HepG2 (cell line): ENCODE results near the gene IQGAP2. TPM values are rescaled to one million over a fixed set of nuclear protein-coding genes. Genes with fewer than 3 reads are reported as not detected.

Experiments used
- ATAC-seq: fragments of 200-7000 bp; cut with Tn5 transposase; 3 replicates; pipeline ENCODE4 v1.9.1; 2020; ENCODE audit warnings: mild to moderate bottlenecking, moderate library complexity
- BruUV-seq: library from RNA; stranded (reverse); fragments of 400-500 nt; replicated peaks from 2 replicates; lab custom pipeline; 2021; lab: Mats Ljungman, UMichigan
- CTCF ChIA-PET: fragments of 300-600 bp; formaldehyde crosslinking; extraction: SDS; loops from one replicate; lab custom pipeline; 2021; ENCODE audit warnings: low total read pairs, inconsistent platforms, low intra/inter-chr PET ratio; lab: Yijun Ruan, JAX
- POLR2A ChIA-PET: fragments of 350-600 bp; sonication (Branson Sonifier 250); formaldehyde crosslinking; loops from one replicate; lab custom pipeline; 2020; ENCODE audit warnings: antibody characterized with exemption, inconsistent platforms; lab: Yijun Ruan, JAX
- DNase-seq: peaks from one replicate; pipeline ENCODE4 v3.0.0-alpha.2; 2015; ENCODE audit warnings: low spot score
- FAIRE-seq: peaks from 3 replicates; lab custom pipeline; 2011; peaks lifted over from hg19 to GRCh38; lab: Jason Lieb, UNC
- H2AFZ ChIP-seq: one replicate; pipeline ENCODE4 v1.6.1; 2011; ENCODE audit warnings: low read length, inconsistent platforms
- H3K27ac ChIP-seq: fragments of 300-600 bp; 3 replicates; pipeline ENCODE4 v1.8.0; 2011; ENCODE audit warnings: mixed run types, mild to moderate bottlenecking, mixed read lengths, low read length, inconsistent platforms; ENCODE audit not compliant: insufficient read depth; ENCODE audit errors: extremely low read length
- H3K27me3 ChIP-seq, 2 experiments: fragments of 200-600 bp in 1 of 2; 2 replicates in 1 of 2; 3 replicates in 1 of 2; pipeline versions ENCODE4 v1.6.0 to v1.8.0; 2011; ENCODE audit warnings: low read length in 2 of 2, mild to moderate bottlenecking in 2 of 2, moderate library complexity in 2 of 2, inconsistent platforms in 1 of 2; ENCODE audit not compliant: insufficient read depth in 2 of 2, control insufficient read depth in 1 of 2
- H3K36me3 ChIP-seq, 2 experiments: fragments of 200-600 bp in 1 of 2; replicated peaks in 1 of 2; 2 replicates in 1 of 2; 3 replicates in 1 of 2; pipeline versions ENCODE4 v1.5.1 to v1.8.0; 2011; ENCODE audit warnings: low read length in 2 of 2, inconsistent platforms in 1 of 2; ENCODE audit not compliant: insufficient read depth in 2 of 2, control insufficient read depth in 1 of 2
- H3K4me1 ChIP-seq: 2 replicates; pipeline ENCODE4 v1.5.1; 2012; ENCODE audit warnings: low read length, inconsistent platforms; ENCODE audit not compliant: insufficient read depth
- H3K4me2 ChIP-seq: 2 replicates; pipeline ENCODE4 v1.6.0; 2011; ENCODE audit warnings: low read depth, low read length, inconsistent platforms
- H3K4me3 ChIP-seq, 3 experiments: fragments of 200-600 bp in 1 of 3; sonication (generic), shearing (Covaris generic) in 1 of 3; replicated peaks in 1 of 3; 2 replicates each; pipeline ENCODE4 v1.5.1; 2011 to 2016; ENCODE audit warnings: low read length in 3 of 3, inconsistent platforms in 2 of 3, low read depth in 2 of 3, mild to moderate bottlenecking in 2 of 3, control low read depth in 1 of 3, mixed read lengths in 1 of 3; ENCODE audit not compliant: insufficient read depth in 1 of 3
- H3K79me2 ChIP-seq: one replicate; pipeline ENCODE4 v1.6.1; 2011; ENCODE audit warnings: low read length, inconsistent platforms; ENCODE audit not compliant: insufficient read depth
- H3K9ac ChIP-seq: 2 replicates; pipeline ENCODE4 v1.6.0; 2011; ENCODE audit warnings: mild to moderate bottlenecking, low read depth, low read length, inconsistent platforms; ENCODE audit not compliant: insufficient read depth
- H3K9me3 ChIP-seq: 2 replicates; pipeline ENCODE4 v1.5.1; 2012; ENCODE audit warnings: mild to moderate bottlenecking, low read length
- H4K20me1 ChIP-seq: 2 replicates; pipeline ENCODE4 v1.6.0; 2011; ENCODE audit warnings: inconsistent platforms, mild to moderate bottlenecking, low read length, moderate library complexity; ENCODE audit not compliant: insufficient read depth
- FOXC1 ChIP-seq: sonication (generic); formaldehyde crosslinking; IDR thresholded peaks from 2 replicates; pipeline ENCODE4 v1.8.0; 2022; ENCODE audit warnings: mild to moderate bottlenecking, missing genetic modification reagents, borderline replicate concordance
- HMGA1 ChIP-seq: sonication (generic); formaldehyde crosslinking; conservative IDR thresholded peaks from 2 replicates; pipeline ENCODE4 v1.4.0; 2020; ENCODE audit warnings: missing genetic modification reagents
- HOXA5 ChIP-seq: sonication (generic); formaldehyde crosslinking; IDR thresholded peaks from 2 replicates; pipeline ENCODE4 v1.4.0; 2020; ENCODE audit warnings: missing genetic modification reagents
- HOXA7 ChIP-seq: sonication (generic); formaldehyde crosslinking; IDR thresholded peaks from 2 replicates; pipeline ENCODE4 v1.8.1; 2022; ENCODE audit warnings: mild to moderate bottlenecking, missing genetic modification reagents, moderate library complexity
- MIER3 ChIP-seq: IDR thresholded peaks from 2 replicates; pipeline ENCODE4 v1.6.1; 2016; ENCODE audit warnings: missing compliant biosample characterization, borderline replicate concordance
- NRL ChIP-seq: sonication (generic); formaldehyde crosslinking; IDR thresholded peaks from 2 replicates; pipeline ENCODE4 v1.5.0; 2020; ENCODE audit warnings: missing genetic modification reagents, mild to moderate bottlenecking, moderate library complexity, borderline replicate concordance
- PHB2 ChIP-seq: fragments of 450-650 bp; IDR thresholded peaks from 2 replicates; pipeline ENCODE4 v1.6.1; 2018; ENCODE audit not compliant: partially characterized antibody
- PLRG1 ChIP-seq: fragments of 450-650 bp; conservative IDR thresholded peaks from 2 replicates; pipeline ENCODE4 v1.6.1; 2016
- TBX3 ChIP-seq: fragments of 450-650 bp; IDR thresholded peaks from 2 replicates; pipeline ENCODE4 v1.6.1; 2017; ENCODE audit warnings: antibody characterized with exemption, mild to moderate bottlenecking, inconsistent platforms, borderline replicate concordance
- ZBTB21 ChIP-seq: sonication (generic); formaldehyde crosslinking; IDR thresholded peaks from 2 replicates; pipeline ENCODE4 v1.4.0; 2020; ENCODE audit warnings: missing genetic modification reagents
- ZNF326 ChIP-seq: sonication (generic); formaldehyde crosslinking; IDR thresholded peaks from 2 replicates; pipeline ENCODE4 v1.4.0; 2020; ENCODE audit warnings: missing genetic modification reagents, borderline replicate concordance
- ZNF557 ChIP-seq: sonication (generic); formaldehyde crosslinking; IDR thresholded peaks from 2 replicates; pipeline ENCODE4 v1.4.0; 2020; ENCODE audit warnings: missing genetic modification reagents
- ZNF772 ChIP-seq: sonication (generic); formaldehyde crosslinking; IDR thresholded peaks from 2 replicates; pipeline ENCODE4 v1.5.0; 2020; ENCODE audit warnings: mild to moderate bottlenecking, missing genetic modification reagents
- WGBS: methylation state at CpG from one replicate; pipeline ENCODE4 v1.1.6; 2017; ENCODE audit warnings: low lambda C conversion rate; 5-methylcytosine and 5-hydroxymethylcytosine counted together
- in situ Hi-C: cut with HindIII; loops from 2 replicates; pipeline ENCODE4 v1.10.0; 2017; ENCODE audit warnings: low pct_unique_long_range_greater_than_20kb; ENCODE audit not compliant: extremely low pct_ligation_motif_present
- intact Hi-C: fragments of 100-400 bp; cut with micrococcal nuclease; formaldehyde crosslinking; loops from one replicate; pipeline ENCODE4 v1.10.0; 2022; ENCODE audit not compliant: unreplicated experiment
- polyA plus RNA-seq, 8 experiments: library from polyadenylated mRNA; depleted of rRNA in 3 of 8; stranded (reverse) in 7 of 8; unstranded in 1 of 8; fragments of >200 nt; fragmentation: Illumina TruSeq in 4 of 8; extraction: Trizol in 4 of 8; gene quantifications; 2 replicates each; pipeline versions ENCODE4 v1.2.1 to v1.2.3, GENCODE V29; 2011 to 2016; ENCODE audit warnings: low read depth in 4 of 8, missing spikeins in 1 of 8, mixed read lengths in 1 of 8; ENCODE audit not compliant: insufficient read depth in 1 of 8
- total RNA-seq, 5 experiments: library from RNA; depleted of rRNA; stranded (reverse); fragments of >200 nt; fragmentation: Illumina TruSeq; extraction: Trizol; gene quantifications; 2 replicates each; pipeline ENCODE4 v1.2.3, GENCODE V29; 2016; ENCODE audit warnings: low read depth in 1 of 5
- TF ChIP-seq, protein P1 (sequence below): sonication (generic); formaldehyde crosslinking; conservative IDR thresholded peaks from 2 replicates; pipeline ENCODE4 v1.4.0; 2020; ENCODE audit warnings: mild to moderate bottlenecking, missing genetic modification reagents, moderate library complexity
- TF ChIP-seq, protein P2 (sequence below): sonication (generic); formaldehyde crosslinking; IDR thresholded peaks from 2 replicates; pipeline ENCODE4 v1.4.0; 2020; ENCODE audit warnings: missing genetic modification reagents, borderline replicate concordance
- TF ChIP-seq, protein P3 (sequence below): sonication (generic); formaldehyde crosslinking; IDR thresholded peaks from 2 replicates; pipeline ENCODE4 v1.4.0; 2020; ENCODE audit warnings: missing genetic modification reagents
- TF ChIP-seq, protein P4 (sequence below): sonication (generic); formaldehyde crosslinking; IDR thresholded peaks from 2 replicates; pipeline ENCODE4 v1.8.0; 2022; ENCODE audit warnings: missing genetic modification reagents, low read depth, mild to moderate bottlenecking, borderline replicate concordance
- TF ChIP-seq, protein P5 (sequence below): sonication (generic); formaldehyde crosslinking; IDR thresholded peaks from 2 replicates; pipeline ENCODE4 v1.5.0; 2020; ENCODE audit warnings: missing genetic modification reagents

The IQGAP2 gene
- total and polyA plus RNA-seq, 2 of the 13 experiments (the other 11 are each of a cell fraction or from before 2014, with no cell fraction given) = 35.2 to 83.3 TPM

DNA sequence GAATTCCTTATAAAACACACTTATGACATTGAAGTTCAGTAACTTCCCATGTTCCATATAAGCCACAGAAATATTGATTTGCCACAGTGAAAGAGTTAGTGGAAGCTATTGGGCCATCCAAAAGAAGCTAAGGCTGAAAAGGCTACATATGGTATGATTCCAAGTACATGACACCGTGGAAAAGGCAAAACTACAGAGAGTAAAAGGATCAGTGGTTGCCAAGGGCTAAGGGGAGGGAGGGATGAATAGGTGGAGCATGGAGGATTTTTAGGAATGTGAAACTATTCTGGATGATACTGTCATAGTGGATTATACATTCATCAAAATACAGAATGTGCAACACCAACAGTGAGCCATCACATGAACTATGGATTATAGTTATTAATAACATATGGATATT is 110.4 kb downstream of the IQGAP2 start:
- BruUV-seq = no TSS peak
- TF ChIP-seq PHB2 (no peak), HOXA7 (no peak), TBX3 (no peak), ZBTB21 (no peak), FOXC1 (CRISPR knock-in tag) (no peak), ZNF772 (no peak), NRL (CRISPR knock-in tag) (no peak), PLRG1 (no peak), HOXA5 (no peak), HMGA1 (no peak), MIER3 (no peak), ZNF326 (CRISPR knock-in tag) (no peak), ZNF557 (no peak)
- TF ChIP-seq, protein P1, sequence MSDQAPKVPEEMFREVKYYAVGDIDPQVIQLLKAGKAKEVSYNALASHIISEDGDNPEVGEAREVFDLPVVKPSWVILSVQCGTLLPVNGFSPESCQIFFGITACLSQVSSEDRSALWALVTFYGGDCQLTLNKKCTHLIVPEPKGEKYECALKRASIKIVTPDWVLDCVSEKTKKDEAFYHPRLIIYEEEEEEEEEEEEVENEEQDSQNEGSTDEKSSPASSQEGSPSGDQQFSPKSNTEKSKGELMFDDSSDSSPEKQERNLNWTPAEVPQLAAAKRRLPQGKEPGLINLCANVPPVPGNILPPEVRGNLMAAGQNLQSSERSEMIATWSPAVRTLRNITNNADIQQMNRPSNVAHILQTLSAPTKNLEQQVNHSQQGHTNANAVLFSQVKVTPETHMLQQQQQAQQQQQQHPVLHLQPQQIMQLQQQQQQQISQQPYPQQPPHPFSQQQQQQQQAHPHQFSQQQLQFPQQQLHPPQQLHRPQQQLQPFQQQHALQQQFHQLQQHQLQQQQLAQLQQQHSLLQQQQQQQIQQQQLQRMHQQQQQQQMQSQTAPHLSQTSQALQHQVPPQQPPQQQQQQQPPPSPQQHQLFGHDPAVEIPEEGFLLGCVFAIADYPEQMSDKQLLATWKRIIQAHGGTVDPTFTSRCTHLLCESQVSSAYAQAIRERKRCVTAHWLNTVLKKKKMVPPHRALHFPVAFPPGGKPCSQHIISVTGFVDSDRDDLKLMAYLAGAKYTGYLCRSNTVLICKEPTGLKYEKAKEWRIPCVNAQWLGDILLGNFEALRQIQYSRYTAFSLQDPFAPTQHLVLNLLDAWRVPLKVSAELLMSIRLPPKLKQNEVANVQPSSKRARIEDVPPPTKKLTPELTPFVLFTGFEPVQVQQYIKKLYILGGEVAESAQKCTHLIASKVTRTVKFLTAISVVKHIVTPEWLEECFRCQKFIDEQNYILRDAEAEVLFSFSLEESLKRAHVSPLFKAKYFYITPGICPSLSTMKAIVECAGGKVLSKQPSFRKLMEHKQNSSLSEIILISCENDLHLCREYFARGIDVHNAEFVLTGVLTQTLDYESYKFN (CRISPR knock-in tag) = no peak
- TF ChIP-seq, protein P2, sequence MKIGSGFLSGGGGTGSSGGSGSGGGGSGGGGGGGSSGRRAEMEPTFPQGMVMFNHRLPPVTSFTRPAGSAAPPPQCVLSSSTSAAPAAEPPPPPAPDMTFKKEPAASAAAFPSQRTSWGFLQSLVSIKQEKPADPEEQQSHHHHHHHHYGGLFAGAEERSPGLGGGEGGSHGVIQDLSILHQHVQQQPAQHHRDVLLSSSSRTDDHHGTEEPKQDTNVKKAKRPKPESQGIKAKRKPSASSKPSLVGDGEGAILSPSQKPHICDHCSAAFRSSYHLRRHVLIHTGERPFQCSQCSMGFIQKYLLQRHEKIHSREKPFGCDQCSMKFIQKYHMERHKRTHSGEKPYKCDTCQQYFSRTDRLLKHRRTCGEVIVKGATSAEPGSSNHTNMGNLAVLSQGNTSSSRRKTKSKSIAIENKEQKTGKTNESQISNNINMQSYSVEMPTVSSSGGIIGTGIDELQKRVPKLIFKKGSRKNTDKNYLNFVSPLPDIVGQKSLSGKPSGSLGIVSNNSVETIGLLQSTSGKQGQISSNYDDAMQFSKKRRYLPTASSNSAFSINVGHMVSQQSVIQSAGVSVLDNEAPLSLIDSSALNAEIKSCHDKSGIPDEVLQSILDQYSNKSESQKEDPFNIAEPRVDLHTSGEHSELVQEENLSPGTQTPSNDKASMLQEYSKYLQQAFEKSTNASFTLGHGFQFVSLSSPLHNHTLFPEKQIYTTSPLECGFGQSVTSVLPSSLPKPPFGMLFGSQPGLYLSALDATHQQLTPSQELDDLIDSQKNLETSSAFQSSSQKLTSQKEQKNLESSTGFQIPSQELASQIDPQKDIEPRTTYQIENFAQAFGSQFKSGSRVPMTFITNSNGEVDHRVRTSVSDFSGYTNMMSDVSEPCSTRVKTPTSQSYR (CRISPR knock-in tag) = no peak
- TF ChIP-seq, protein P3, sequence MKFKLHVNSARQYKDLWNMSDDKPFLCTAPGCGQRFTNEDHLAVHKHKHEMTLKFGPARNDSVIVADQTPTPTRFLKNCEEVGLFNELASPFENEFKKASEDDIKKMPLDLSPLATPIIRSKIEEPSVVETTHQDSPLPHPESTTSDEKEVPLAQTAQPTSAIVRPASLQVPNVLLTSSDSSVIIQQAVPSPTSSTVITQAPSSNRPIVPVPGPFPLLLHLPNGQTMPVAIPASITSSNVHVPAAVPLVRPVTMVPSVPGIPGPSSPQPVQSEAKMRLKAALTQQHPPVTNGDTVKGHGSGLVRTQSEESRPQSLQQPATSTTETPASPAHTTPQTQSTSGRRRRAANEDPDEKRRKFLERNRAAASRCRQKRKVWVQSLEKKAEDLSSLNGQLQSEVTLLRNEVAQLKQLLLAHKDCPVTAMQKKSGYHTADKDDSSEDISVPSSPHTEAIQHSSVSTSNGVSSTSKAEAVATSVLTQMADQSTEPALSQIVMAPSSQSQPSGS (CRISPR knock-in tag) = no peak
- TF ChIP-seq, protein P4, sequence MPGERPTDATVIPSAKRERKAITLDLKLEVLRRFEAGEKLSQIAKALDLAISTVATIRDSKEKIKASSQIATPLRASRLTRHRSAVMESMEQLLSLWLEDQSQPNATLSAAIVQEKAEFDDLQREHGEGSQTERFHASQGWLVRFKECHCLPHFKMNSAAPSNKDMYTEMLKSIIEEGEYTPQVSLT (CRISPR knock-in tag) = no peak
- TF ChIP-seq, protein P5, sequence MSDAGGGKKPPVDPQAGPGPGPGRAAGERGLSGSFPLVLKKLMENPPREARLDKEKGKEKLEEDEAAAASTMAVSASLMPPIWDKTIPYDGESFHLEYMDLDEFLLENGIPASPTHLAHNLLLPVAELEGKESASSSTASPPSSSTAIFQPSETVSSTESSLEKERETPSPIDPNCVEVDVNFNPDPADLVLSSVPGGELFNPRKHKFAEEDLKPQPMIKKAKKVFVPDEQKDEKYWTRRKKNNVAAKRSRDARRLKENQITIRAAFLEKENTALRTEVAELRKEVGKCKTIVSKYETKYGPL = no peak
- Histone ChIP-seq H3K9ac (no peak overlapping the region), H4K20me1 (no peaks in the 10 kb centered on the region), H3K27ac (no peak overlapping the region), H3K4me1 (peaks cover 28% of the 10 kb centered on the region), H3K4me3 (no peak overlapping the region), H3K79me2 (peaks cover 14% of the 10 kb centered on the region), H3K36me3 (peaks cover 0 to 2% of the 10 kb centered on the region in 2 experiments; a peak in 2 of 5 replicates), H3K27me3 (no peaks in the 10 kb centered on the region; a peak in 1 of 5 replicates), H2AFZ (no peak overlapping the region), H3K4me2 (no peak overlapping the region), H3K9me3 (no peaks in the 10 kb centered on the region)
- WGBS = 94% methylated on average over 1 of the region's 1 CpG
- DNase-seq (no peak), ATAC-seq (no peak), FAIRE-seq (no peak)
- in situ Hi-C loops (no loop called here), intact Hi-C loops (no loop called here)
- POLR2A ChIA-PET = no interaction called here
- CTCF ChIA-PET = no interaction called here
